ENCODE measurements around the gene GNG10.
"Not testable (repeated sequence)": the region's sequence is repeated elsewhere in the genome, so short reads cannot be mapped to it uniquely, and the experiment has no call there.

The GNG10 gene

GRCh38 chr9:111657051-111657450, 4.4 kb upstream of the GNG10 start:
- DNase-seq = no peak

- no peak for DNase-seq
Measured at GRCh38 chr9:111658943-111659342, 2.5 kb upstream of the GNG10 start.

DNA sequence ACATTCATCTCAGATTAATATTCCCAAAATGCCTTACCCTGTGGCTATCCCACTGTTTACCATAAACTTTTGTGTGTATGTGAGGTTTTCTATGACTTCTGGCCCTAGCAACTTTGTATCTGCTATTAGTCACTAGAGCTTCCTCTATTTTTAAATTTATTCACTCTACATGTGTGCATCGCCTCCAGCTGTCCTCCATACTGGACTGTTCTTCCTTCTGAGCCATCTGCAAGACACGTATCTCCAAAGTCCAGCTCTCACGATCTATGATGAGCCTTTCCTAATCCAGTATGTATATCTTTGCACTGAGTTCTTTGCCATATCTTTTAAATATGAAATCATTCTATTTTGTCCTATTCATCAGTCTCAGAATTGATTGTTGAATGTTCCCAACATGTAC, 1.7 kb upstream of the GNG10 start:
- DNase-seq = no peak

- peak; percentile 56 for DNase-seq
Measured at GRCh38 chr9:111661802-111662521, 557 bp downstream of the GNG10 start.

GRCh38 chr9:111662576-111663300, 1.3 kb downstream of the GNG10 start:
- DNase-seq = peak; percentile 7

- DNase-seq = no peak
Measured at GRCh38 chr9:111663301-111663823, 2.0 kb downstream of the GNG10 start.

DNA sequence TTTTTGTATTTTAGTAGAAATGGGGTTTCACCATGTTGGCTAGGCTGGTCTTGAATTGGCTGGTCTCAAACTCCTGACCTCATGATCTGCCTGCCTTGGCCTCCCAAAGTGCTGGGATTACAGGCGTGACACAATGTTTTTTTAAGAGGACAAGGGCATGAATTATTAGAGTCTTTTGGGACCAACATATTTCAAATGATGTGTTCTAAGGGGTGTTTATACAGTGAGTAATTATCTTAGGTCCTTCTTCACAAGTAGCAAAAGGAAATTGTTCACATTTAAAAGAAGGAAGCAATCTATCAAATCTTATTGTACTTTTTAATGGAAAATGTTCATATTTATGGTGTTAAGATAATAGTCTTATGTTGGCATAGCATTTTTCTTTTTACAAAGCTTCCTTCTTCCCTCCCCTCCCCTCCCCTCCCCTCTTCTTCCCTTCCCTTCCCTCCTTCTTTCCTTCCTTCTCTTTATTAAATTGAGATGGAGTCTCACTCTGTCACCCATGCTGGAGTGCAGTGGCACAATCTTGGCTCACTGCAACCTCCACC, 6.7 kb downstream of the GNG10 start:
- DNase-seq = peak; percentile 72

DNA sequence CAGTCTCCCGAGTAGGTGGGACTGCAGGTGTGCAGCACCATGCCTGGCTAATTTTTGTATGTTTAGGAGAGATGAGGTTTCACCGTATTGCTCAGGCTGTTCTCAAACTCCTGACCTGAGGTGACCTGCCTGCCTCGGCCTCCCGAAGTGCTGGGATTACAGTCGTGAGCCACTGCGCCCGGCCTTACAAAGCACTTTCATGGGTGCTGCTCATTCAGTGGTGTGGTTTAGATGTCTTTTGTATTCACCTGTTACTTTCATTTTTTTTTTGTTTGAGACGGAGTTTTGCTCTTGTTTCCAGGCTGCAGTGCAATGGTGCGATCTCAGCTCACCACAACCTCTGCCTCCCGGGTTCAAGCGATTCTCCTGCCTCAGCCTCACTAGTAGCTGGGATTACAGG, 7.2 kb downstream of the GNG10 start:
- not testable (repeated sequence) for DNase-seq

DNA sequence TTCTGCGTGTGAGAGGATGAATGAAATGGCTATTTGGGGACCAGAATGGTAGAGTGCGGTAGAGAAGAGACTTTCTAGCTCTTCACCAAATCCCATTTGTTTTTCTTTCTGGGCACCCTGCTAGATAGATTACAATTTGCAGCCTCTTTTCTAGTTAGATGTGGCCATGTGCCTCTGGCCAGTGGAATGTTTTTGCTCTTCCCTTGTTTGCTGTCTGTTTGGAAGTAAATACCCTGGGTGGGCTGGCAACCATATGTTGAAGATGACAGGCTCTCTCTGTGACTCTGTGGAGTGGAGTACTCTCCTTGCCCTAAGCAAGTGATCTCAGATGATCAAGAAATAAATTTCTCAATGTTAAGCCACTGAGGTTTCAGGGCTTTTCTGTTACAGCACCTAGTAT, 12.9 kb downstream of the GNG10 start:
- DNase-seq = no peak

DNA sequence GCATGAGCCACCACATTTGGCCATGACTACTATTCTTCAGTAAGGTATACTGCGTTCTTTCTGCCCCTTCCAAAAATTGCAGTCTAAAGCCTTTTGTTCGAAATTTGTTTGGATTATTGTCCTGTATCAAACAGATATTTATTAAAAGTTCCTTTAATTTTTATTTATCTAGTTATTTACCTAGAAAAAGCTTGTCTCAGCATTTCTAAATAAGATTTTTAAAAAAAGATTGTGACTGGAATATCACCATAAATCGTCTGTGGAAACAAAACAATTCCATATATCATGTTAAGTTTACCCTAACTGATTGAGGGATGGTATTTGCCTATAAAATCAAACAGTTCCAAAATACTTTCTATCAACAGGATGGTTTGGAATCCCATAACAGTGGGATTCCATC, 14.7 kb downstream of the GNG10 start:
- no peak for DNase-seq

- no peak for DNase-seq
Measured at GRCh38 chr9:111678293-111678692, 16.9 kb downstream of the GNG10 start.

DNA sequence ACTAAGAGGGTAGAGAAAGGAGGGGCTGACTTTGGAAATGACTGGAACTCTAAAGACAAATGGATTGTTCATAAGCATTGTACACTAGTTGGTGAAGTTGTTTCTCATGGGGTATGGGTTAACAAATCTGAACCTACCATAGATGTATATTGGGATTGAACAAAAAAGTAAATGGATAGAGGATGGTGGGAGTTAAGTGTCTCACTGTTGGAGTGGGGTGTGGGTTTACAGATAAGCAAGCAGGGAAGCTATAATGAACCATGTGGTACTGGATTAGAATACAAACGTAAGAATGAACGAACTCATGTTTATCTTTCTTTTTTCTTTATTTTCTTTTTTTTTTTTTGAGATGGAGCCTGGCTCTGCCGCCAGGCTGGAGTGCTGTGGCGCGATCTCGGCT, 17.8 kb downstream of the GNG10 start:
- no peak for DNase-seq

GRCh38 chr9:111683392-111683791, 22.0 kb downstream of the GNG10 start:
- DNase-seq = no peak

- peak; percentile 50 for DNase-seq
Measured at GRCh38 chr9:111691672-111692329, 30.4 kb downstream of the GNG10 start.

DNA sequence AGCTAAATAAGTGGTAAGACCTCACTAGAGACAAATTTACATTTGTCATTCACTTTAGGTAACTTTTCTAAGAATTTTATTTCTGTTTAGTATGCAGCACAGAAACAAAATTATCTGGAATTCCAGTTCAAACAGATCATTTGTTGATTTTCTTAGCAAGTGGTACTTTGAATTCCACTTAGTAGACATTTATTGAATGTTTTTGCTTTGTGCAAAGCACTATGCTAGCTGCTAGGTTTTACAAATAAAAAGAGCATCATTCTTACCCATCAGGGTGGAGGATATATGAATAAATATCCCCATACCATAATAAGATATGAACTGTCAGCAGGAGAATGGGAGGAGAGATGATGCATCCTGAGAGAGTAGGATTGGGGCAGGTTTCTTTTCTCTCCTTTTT, 35.4 kb downstream of the GNG10 start:
- no peak for DNase-seq

GRCh38 chr9:111700776-111701175, 39.4 kb downstream of the GNG10 start:
- DNase-seq = no peak

- DNase-seq = no peak
Measured at GRCh38 chr9:111704503-111704902, 43.1 kb downstream of the GNG10 start.

DNA sequence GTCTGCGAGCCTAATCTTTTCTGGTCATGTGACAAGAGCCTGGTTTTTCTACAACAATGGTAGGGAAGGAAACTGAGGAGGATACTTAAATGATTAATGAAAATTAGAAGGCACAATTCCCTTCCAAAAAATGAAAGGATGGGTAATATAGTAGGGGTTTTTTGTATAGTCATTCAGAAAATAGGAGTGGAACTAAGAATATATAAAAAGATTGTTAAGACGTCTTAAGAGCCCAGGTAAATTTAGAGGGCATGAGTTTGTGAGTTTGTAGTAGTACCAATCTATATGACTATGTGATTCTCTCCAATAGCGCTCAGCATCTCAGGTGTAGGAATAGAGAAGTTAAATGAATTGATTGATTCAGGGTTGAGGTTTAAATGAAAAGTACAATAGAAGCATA, 50.1 kb downstream of the GNG10 start:
- DNase-seq = no peak

- DNase-seq = no peak
Measured at GRCh38 chr9:111712369-111712768, 51.0 kb downstream of the GNG10 start.

- DNase-seq = no peak
Measured at GRCh38 chr9:111715471-111715870, 54.1 kb downstream of the GNG10 start.

DNA sequence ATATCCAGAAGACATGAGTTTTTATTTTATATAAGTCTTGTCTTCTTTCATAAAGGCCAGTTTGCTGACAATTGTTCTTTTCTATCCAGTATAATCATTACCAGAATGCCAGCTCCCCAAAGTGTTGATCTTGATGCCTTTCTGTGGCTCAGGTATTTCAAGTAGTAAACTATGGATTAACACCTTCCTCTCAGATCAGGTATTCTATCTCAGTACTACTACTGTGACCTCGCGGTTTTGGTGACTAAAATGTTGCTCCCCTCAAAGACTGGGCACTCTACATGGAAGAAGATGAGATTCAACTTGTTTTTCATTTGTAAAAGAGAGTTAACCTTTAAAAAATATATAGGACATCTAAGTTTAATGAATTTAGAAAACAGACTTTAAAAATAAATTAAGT, 58.1 kb downstream of the GNG10 start:
- DNase-seq = no peak
